ENCODE data around the gene AOPEP.

- no peak for TF ChIP-seq BRF2 (IDR thresholded peaks at IDR 0.05; ENCODE audit: borderline replicate concordance, insufficient read depth, insufficient read length)
- no peak for TF ChIP-seq BHLHE40 (IDR thresholded peaks at IDR 0.05; ENCODE audit: low read length)
- TF ChIP-seq FOXJ2 (tag; IDR thresholded peaks at IDR 0.05): no peak
- TF ChIP-seq GATAD2B (IDR thresholded peaks at IDR 0.05; ENCODE audit: borderline replicate concordance): no peak
- no peak for TF ChIP-seq ZBTB11 (CRISPR knock-in tag; IDR thresholded peaks at IDR 0.05)
- TF ChIP-seq ARID1B (IDR thresholded peaks at IDR 0.05): no peak
- TF ChIP-seq TEAD4 (IDR thresholded peaks at IDR 0.05; ENCODE audit: low read length): no peak
- no peak for TF ChIP-seq TEAD4 (CRISPR knock-in tag; IDR thresholded peaks at IDR 0.05; ENCODE audit: borderline replicate concordance)
- TF ChIP-seq EZH2 (IDR thresholded peaks at IDR 0.05; ENCODE audit: borderline replicate concordance, low read depth, low read length): no peak
- TF ChIP-seq NFYB (IDR thresholded peaks at IDR 0.05; ENCODE audit: extremely low read depth, insufficient read length): no peak
- no peak for TF ChIP-seq SREBF2 (CRISPR knock-in tag; IDR thresholded peaks at IDR 0.05)
- no peak for TF ChIP-seq SP2 (IDR thresholded peaks at IDR 0.05; ENCODE audit: extremely low read depth, low read depth, low read length, poor library complexity, severe bottlenecking)
These were observed 226.3 kb downstream of the AOPEP start for GRCh38 chr9:94952565-94953373.

Measured in K562 (cell line).